ENCODE data around the gene SMG7. TPM values are rescaled to one million over a fixed set of nuclear protein-coding genes. Genes with fewer than 3 reads are reported as not detected.

SMG7 gene
- total RNA-seq, 1 experiment from 2014 or later = 54.1 TPM

- TF ChIP-seq SP1 (IDR thresholded peaks at IDR 0.05; ENCODE audit: low read depth) = no peak
- no peak for TF ChIP-seq ZBTB33 (IDR thresholded peaks at IDR 0.05; ENCODE audit: extremely low read depth, insufficient replicate concordance, low read length)
- TF ChIP-seq CEBPB (IDR thresholded peaks at IDR 0.05; ENCODE audit: low read depth) = no peak
- no peak for TF ChIP-seq EZH2 (IDR thresholded peaks at IDR 0.05)
- TF ChIP-seq SRF (IDR thresholded peaks at IDR 0.05; ENCODE audit: low read depth) = no peak
- no peak for TF ChIP-seq CTCF (IDR thresholded peaks at IDR 0.05 in 2 of 3, conservative IDR thresholded peaks at IDR 0.05 in 1 of 3; ENCODE audit: borderline replicate concordance in 1 of 3, insufficient read depth in 1 of 3, low read depth in 2 of 3, low read length in 2 of 3)
- no peak for TF ChIP-seq TCF7L2 (IDR thresholded peaks at IDR 0.05; ENCODE audit: borderline replicate concordance, extremely low read depth, insufficient read depth, insufficient read length)
- no peak for TF ChIP-seq POLR2AphosphoS5 (IDR thresholded peaks at IDR 0.05; ENCODE audit: low read depth, low read length)
- CTCF ChIA-PET = no interaction called here
These were observed 126.1 kb downstream of the SMG7 start for GRCh38 chr1:183598386-183598785.

More at GRCh38 chr1:183598386-183598785, 126.1 kb downstream of the SMG7 start:
- H4K20me1 ChIP-seq (ENCODE audit: insufficient read depth) = no peaks in the 10 kb centered on the region
- H3K27me3 ChIP-seq (ENCODE audit: insufficient read depth, low read length) = no peaks in the 10 kb centered on the region
- POLR2A ChIA-PET = no interaction called here
- no peak overlapping the region for H2AFZ ChIP-seq (ENCODE audit: low read depth, low read length, poor library complexity, severe bottlenecking)
- BruUV-seq (replicated peaks) = no TSS peak
- intact Hi-C loops (cut with micrococcal nuclease) = no loop called here
- RAD21 ChIA-PET (ENCODE audit: low non-redundant PET in 1 of 2, low total read pairs in 2 of 2, uncharacterized antibody in 2 of 2, unreplicated experiment in 2 of 2) = no interaction called here
- no peaks in the 10 kb centered on the region for H3K9me3 ChIP-seq (ENCODE audit: control insufficient read depth in 1 of 2, insufficient read depth in 1 of 2, low read depth in 1 of 2, low read length in 2 of 2)
- H3K4me3 ChIP-seq (replicated peaks in 1 of 2; ENCODE audit: low read depth in 1 of 2, low read length in 2 of 2) = no peak overlapping the region
- H3K9me2 ChIP-seq (ENCODE audit: insufficient read depth) = no peaks in the 10 kb centered on the region
- H3K36me3 ChIP-seq (ENCODE audit: control insufficient read depth in 1 of 2, insufficient read depth in 2 of 2, low read length in 2 of 2) = no peaks in the 10 kb centered on the region
- H3K4me2 ChIP-seq (ENCODE audit: low read length) = no peak overlapping the region
- no peak for DNase-seq (ENCODE audit: low read depth, low spot score)
- no peak overlapping the region for H3K27ac ChIP-seq (ENCODE audit: low read depth, low read length)
- no peak overlapping the region for H3K9ac ChIP-seq (ENCODE audit: low read length)
- no peak for ATAC-seq
- H3K79me2 ChIP-seq (ENCODE audit: insufficient read depth, low read length) = no peaks in the 10 kb centered on the region
- peaks cover 0 to 3% of the 10 kb centered on the region in 2 experiments; a peak in 1 of 4 replicates for H3K4me1 ChIP-seq (ENCODE audit: control insufficient read depth in 1 of 2, insufficient read depth in 2 of 2, low read length in 2 of 2)
